Pancreas (tissue), 10 donors: ENCODE measurements around the gene EVC. TPM values are rescaled to one million over a fixed set of nuclear protein-coding genes. Genes with fewer than 3 reads are reported as not detected.

ENCODE experiments used
- ATAC-seq, 4 donors: fragments of 200-7000 bp; cut with Tn5 transposase; one replicate each; pipeline versions ENCODE4 v1.8.0 to v1.9.1; 2020; ENCODE audit warnings: mild to moderate bottlenecking in 4 of 4, moderate library complexity in 4 of 4
- DNase-seq, 6 donors: peaks; one replicate each; pipeline ENCODE4 v3.0.0-alpha.2; 2020
- FAIRE-seq: peaks from 2 replicates; lab custom pipeline; 2012; peaks lifted over from hg19 to GRCh38; lab: Jason Lieb, UNC
- H3K27ac ChIP-seq, 4 donors: fragments of 200-600 bp; sonication (generic); 1 replicate in 3 of 4; 2 replicates in 1 of 4; pipeline versions ENCODE4 v1.5.0 to v1.8.0; 2020
- H3K27me3 ChIP-seq, 4 donors: fragments of 200-600 bp; one replicate each; pipeline ENCODE4 v1.8.0; 2021
- H3K36me3 ChIP-seq, 3 donors: fragments of 200-600 bp; sonication (generic) in 1 of 3; one replicate each; pipeline versions ENCODE4 v1.5.0 to v1.8.0; 2020 to 2021
- H3K4me1 ChIP-seq, 3 donors: fragments of 200-600 bp; one replicate each; pipeline ENCODE4 v1.8.0; 2021
- H3K4me3 ChIP-seq, 4 donors: fragments of 200-600 bp; sonication (generic) in 2 of 4; one replicate each; pipeline versions ENCODE4 v1.5.0 to v1.8.0; 2020 to 2021
- H3K9me3 ChIP-seq, 4 donors: fragments of 200-600 bp; one replicate each; pipeline ENCODE4 v1.8.0; 2021
- CTCF ChIP-seq, 4 donors: fragments of 200-600 bp; sonication (generic) in 3 of 4; IDR thresholded peaks; one replicate each; pipeline versions ENCODE4 v1.5.0 to v1.8.0; 2021; ENCODE audit warnings: antibody characterized with exemption in 4 of 4
- WGBS, 2 donors: extraction: QIAGEN DNeasy Blood & Tissue Kit; methylation state at CpG; one replicate each; pipeline ENCODE4 v1.1.7; 2013; 5-methylcytosine and 5-hydroxymethylcytosine counted together
- intact Hi-C, 3 donors: fragments of 100-400 bp; cut with DNase I; formaldehyde crosslinking; loops; one replicate each; pipeline versions ENCODE4 v1.11.1 to v1.14.2; 2022
- polyA plus RNA-seq, 2 donors: library from polyadenylated mRNA; stranded (reverse); fragments of 200-250 nt; gene quantifications; one replicate each; pipeline ENCODE4 v1.2.3, GENCODE V29; 2013
- total RNA-seq, 6 donors: library from RNA; stranded (reverse); fragmentation: NEBNext Ultra II Directional in 4 of 6; extraction: Animal tissue kit (Norgen Biotek cat#: 25700) in 4 of 6; gene quantifications; one replicate each; pipeline versions ENCODE4 v1.2.1 to v1.2.4, GENCODE V29; 2021 to 2023
- donor health status: healthy with polysubstance abuse.
- donor health status: DM: no; HTN: no; CAD: no; lungs with moderate emphysema.
- donor health status: DM: no; HTN: no; CAD: no.
- donor health status: control.
- donor health status: control.
- donor health status: Bipolar disorder and iron deficiency.
- donor health status: DM: yes; HTN: yes; CAD: no.
- donor health status: DM: no; HTN: no; CAD: no.
- donor health status: DM: no; HTN: no; CAD: no.
- donor health status: DM: yes; HTN: yes; CAD: no.

EVC gene
- total and polyA plus RNA-seq, 8 donors = 2.8 to 17.8 (median 11.9) TPM

GRCh38 chr4:5708449-5709206 lies 2.4 kb upstream of the EVC start, which contains the start of gene EVC2:
Gene EVC2, minus strand, starts transcription at chr4:5708559. Its CDS starts 46 bp downstream, at chr4:5708513.
- ATAC-seq (peak; percentile 56 to 64 (median 61)), DNase-seq (peak; percentile 44 to 85 (median 64)), FAIRE-seq (no peak)
- H3K36me3 ChIP-seq = no peaks in the 10 kb centered on the region
- intact Hi-C loops = no loop called here
- H3K27me3 ChIP-seq = no peaks in the 10 kb centered on the region
- peak within 1 kb of the TSS; percentile 17 to 65 (median 52) for H3K27ac ChIP-seq
- TF ChIP-seq CTCF (IDR thresholded peaks at IDR 0.05) = no peak
- peaks cover 0 to 7% (median 0%) of the 10 kb centered on the region in 3 donors for H3K4me1 ChIP-seq
- no peaks in the 10 kb centered on the region for H3K9me3 ChIP-seq
- H3K4me3 ChIP-seq = peak within 1 kb of the TSS; percentile 35 to 71 (median 65)
- 25 to 28% methylated on average over 51 to 57 of the region's 57 CpGs for WGBS, 2 donors

- peak overlapping the region in 3 of 4 donors; percentile 39 to 65 (median 64) for H3K27ac ChIP-seq
- H3K4me3 ChIP-seq = peak overlapping the region in 1 of 4 donors; percentile 71
- H3K4me1 ChIP-seq = peaks cover 0 to 7% (median 0%) of the 10 kb centered on the region in 3 donors
- H3K9me3 ChIP-seq = no peaks in the 10 kb centered on the region
- 60 to 61% methylated on average over 6 to 8 of the region's 8 CpGs for WGBS, 2 donors
- no peak for TF ChIP-seq CTCF (IDR thresholded peaks at IDR 0.05)
- no peaks in the 10 kb centered on the region for H3K36me3 ChIP-seq
- no peak for FAIRE-seq
- ATAC-seq = no peak
- DNase-seq = no peak
- no peaks in the 10 kb centered on the region for H3K27me3 ChIP-seq
- intact Hi-C loops = no loop called here
Observed at GRCh38 chr4:5709207-5709575, 1.8 kb upstream of the EVC start.

GRCh38 chr4:5710065-5710960 lies 688 bp upstream of the EVC start:
- Histone ChIP-seq H3K27me3 (no peaks in the 10 kb centered on the region), H3K4me3 (peak overlapping the region; percentile 20 to 55 (median 41)), H3K27ac (peak overlapping the region in 2 of 4 donors; percentile 33 to 57), H3K9me3 (no peaks in the 10 kb centered on the region), H3K4me1 (peaks cover 0 to 7% (median 0%) of the 10 kb centered on the region in 3 donors), H3K36me3 (no peaks in the 10 kb centered on the region)
- FAIRE-seq = no peak
- WGBS, 2 donors = 13 to 14% methylated on average over 13 of the region's 13 CpGs
- ATAC-seq = peak in 3 of 4 donors; percentile 24 to 36 (median 30)
- no peak for DNase-seq
- intact Hi-C loops = no loop called here
- no peak for TF ChIP-seq CTCF (IDR thresholded peaks at IDR 0.05)

GRCh38 chr4:5711479-5712184 lies 631 bp downstream of the EVC start:
- Histone ChIP-seq H3K4me3 (peak overlapping the region; percentile 20 to 55 (median 40)), H3K27ac (peak overlapping the region in 1 of 4 donors; percentile 39), H3K4me1 (peaks cover 0 to 7% (median 0%) of the 10 kb centered on the region in 3 donors), H3K9me3 (no peaks in the 10 kb centered on the region), H3K27me3 (no peaks in the 10 kb centered on the region), H3K36me3 (no peaks in the 10 kb centered on the region)
- 14 to 21% methylated on average over 28 to 52 of the region's 52 CpGs for WGBS, 2 donors
- peak in 3 of 4 donors; percentile 6 to 29 (median 6) for ATAC-seq
- intact Hi-C loops = no loop called here
- peak in 3 of 6 donors; percentile 30 to 45 (median 41) for DNase-seq
- no peak for FAIRE-seq
- no peak for TF ChIP-seq CTCF (IDR thresholded peaks at IDR 0.05)
